ENCODE data around the gene FPR3. TPM values are rescaled to one million over a fixed set of nuclear protein-coding genes. Genes with fewer than 3 reads are reported as not detected.

FPR3 gene
- total RNA-seq, 1 donor from 2014 or later, result not detected

GRCh38 chr19:51789061-51789795 lies 5.7 kb upstream of the FPR3 start:
- DNase-seq (ENCODE audit: low read depth), result no peak
- Histone ChIP-seq H3K4me2 (ENCODE audit: low read length) (no peak overlapping the region), H3K4me1 (ENCODE audit: insufficient read depth, low read length) (no peaks in the 10 kb centered on the region), H3K79me2 (ENCODE audit: insufficient read depth, low read length) (no peaks in the 10 kb centered on the region), H3K9me3 (ENCODE audit: insufficient read depth, low read depth, low read length) (peaks cover 3% of the 10 kb centered on the region), H2AFZ (ENCODE audit: low read depth, low read length) (no peak overlapping the region), H3K4me3 (ENCODE audit: insufficient read depth, low read depth, low read length) (no peak overlapping the region), H3K9ac (ENCODE audit: low read length) (no peak overlapping the region), H3K36me3 (ENCODE audit: insufficient read depth, low read length) (no peaks in the 10 kb centered on the region), H3K27ac (ENCODE audit: low read depth, low read length) (peak overlapping the region; percentile 11), H3K27me3 (ENCODE audit: insufficient read depth, low read length) (no peaks in the 10 kb centered on the region), H4K20me1 (ENCODE audit: insufficient read depth, low read length) (no peaks in the 10 kb centered on the region)
- TF ChIP-seq, protein P1, sequence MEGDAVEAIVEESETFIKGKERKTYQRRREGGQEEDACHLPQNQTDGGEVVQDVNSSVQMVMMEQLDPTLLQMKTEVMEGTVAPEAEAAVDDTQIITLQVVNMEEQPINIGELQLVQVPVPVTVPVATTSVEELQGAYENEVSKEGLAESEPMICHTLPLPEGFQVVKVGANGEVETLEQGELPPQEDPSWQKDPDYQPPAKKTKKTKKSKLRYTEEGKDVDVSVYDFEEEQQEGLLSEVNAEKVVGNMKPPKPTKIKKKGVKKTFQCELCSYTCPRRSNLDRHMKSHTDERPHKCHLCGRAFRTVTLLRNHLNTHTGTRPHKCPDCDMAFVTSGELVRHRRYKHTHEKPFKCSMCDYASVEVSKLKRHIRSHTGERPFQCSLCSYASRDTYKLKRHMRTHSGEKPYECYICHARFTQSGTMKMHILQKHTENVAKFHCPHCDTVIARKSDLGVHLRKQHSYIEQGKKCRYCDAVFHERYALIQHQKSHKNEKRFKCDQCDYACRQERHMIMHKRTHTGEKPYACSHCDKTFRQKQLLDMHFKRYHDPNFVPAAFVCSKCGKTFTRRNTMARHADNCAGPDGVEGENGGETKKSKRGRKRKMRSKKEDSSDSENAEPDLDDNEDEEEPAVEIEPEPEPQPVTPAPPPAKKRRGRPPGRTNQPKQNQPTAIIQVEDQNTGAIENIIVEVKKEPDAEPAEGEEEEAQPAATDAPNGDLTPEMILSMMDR (IDR thresholded peaks at IDR 0.05; ENCODE audit: insufficient read depth, low read depth, low read length), result no peak
- TF ChIP-seq EZH2 (IDR thresholded peaks at IDR 0.05; ENCODE audit: insufficient read depth, low read length), result no peak
- Mint-ChIP-seq H3K4me3 (ENCODE audit: unreplicated experiment) (no peak overlapping the region), H3K36me3 (ENCODE audit: low read depth, unreplicated experiment) (no peaks in the 10 kb centered on the region), H3K27me3 (ENCODE audit: low read depth, unreplicated experiment) (no peaks in the 10 kb centered on the region), H3K27ac (ENCODE audit: unreplicated experiment) (no peak overlapping the region), H3K9me3 (ENCODE audit: unreplicated experiment) (peaks cover 11% of the 10 kb centered on the region), H3K4me1 (ENCODE audit: low read depth, unreplicated experiment) (no peaks in the 10 kb centered on the region)
- FAIRE-seq, result peak; percentile 26

DNA sequence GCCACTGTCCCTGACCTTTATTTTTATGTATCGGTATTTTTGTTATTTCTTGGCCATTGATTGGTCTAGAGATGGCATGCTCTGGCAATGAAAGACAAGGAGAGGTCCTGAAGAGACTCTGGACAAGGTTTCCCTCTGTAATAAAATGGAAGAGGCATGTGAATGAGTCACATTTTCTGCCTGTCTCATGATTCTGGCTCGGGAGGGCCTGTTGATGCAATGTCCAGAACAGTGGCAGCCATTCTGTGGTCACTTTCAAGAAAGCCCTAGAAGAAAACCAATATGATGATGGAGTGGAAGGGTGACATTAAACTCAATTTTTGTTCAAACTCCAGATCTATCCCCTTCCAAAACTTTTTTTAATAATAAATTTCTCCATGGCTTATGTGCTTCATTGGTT lies 2.0 kb upstream of the FPR3 start:
- no peaks in the 10 kb centered on the region for H3K27me3 Mint-ChIP-seq (ENCODE audit: low read depth, unreplicated experiment)
- no peak overlapping the region for H3K27ac Mint-ChIP-seq (ENCODE audit: unreplicated experiment)
- FAIRE-seq (no peak), DNase-seq (ENCODE audit: low read depth) (no peak)
- Histone ChIP-seq H2AFZ (ENCODE audit: low read depth, low read length) (no peak overlapping the region), H3K4me3 (ENCODE audit: insufficient read depth, low read depth, low read length) (no peak overlapping the region), H3K9me3 (ENCODE audit: insufficient read depth, low read depth, low read length) (peaks cover 3% of the 10 kb centered on the region), H3K36me3 (ENCODE audit: insufficient read depth, low read length) (no peaks in the 10 kb centered on the region), H3K27ac (ENCODE audit: low read depth, low read length) (no peak overlapping the region), H3K9ac (ENCODE audit: low read length) (no peak overlapping the region), H3K4me1 (ENCODE audit: insufficient read depth, low read length) (no peaks in the 10 kb centered on the region), H3K79me2 (ENCODE audit: insufficient read depth, low read length) (no peaks in the 10 kb centered on the region), H3K27me3 (ENCODE audit: insufficient read depth, low read length) (no peaks in the 10 kb centered on the region), H3K4me2 (ENCODE audit: low read length) (no peak overlapping the region), H4K20me1 (ENCODE audit: insufficient read depth, low read length) (no peaks in the 10 kb centered on the region)
- H3K36me3 Mint-ChIP-seq (ENCODE audit: low read depth, unreplicated experiment), result no peaks in the 10 kb centered on the region
- TF ChIP-seq, protein P1 (IDR thresholded peaks at IDR 0.05; ENCODE audit: insufficient read depth, low read depth, low read length), result no peak
- H3K4me1 Mint-ChIP-seq (ENCODE audit: low read depth, unreplicated experiment), result no peaks in the 10 kb centered on the region
- no peak overlapping the region for H3K4me3 Mint-ChIP-seq (ENCODE audit: unreplicated experiment)
- H3K9me3 Mint-ChIP-seq (ENCODE audit: unreplicated experiment), result peaks cover 17% of the 10 kb centered on the region

DNA sequence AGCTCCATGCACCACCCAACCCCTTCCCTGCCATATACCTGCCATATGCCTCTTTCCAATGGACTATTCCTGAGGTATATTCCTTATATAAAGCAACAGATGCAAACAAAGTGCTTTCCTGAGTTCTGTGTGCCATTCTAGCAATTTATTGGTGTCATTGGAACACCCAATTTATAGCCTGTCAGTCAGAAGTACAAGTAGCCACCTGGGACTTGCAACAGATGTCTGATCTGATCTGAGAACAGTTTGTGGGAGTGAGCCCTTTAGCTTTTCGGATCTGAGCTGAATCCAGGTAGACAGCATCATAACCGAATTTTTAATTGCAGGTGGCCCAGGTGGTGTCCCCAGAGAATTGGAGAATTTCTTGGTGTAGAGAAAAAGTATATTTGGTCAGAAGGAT lies 963 bp upstream of the FPR3 start:
- Mint-ChIP-seq H3K36me3 (ENCODE audit: low read depth, unreplicated experiment) (no peaks in the 10 kb centered on the region), H3K27ac (ENCODE audit: unreplicated experiment) (no peak overlapping the region), H3K4me3 (ENCODE audit: unreplicated experiment) (no peak overlapping the region), H3K4me1 (ENCODE audit: low read depth, unreplicated experiment) (peaks cover under 1% of the 10 kb centered on the region), H3K9me3 (ENCODE audit: unreplicated experiment) (peaks cover 18% of the 10 kb centered on the region), H3K27me3 (ENCODE audit: low read depth, unreplicated experiment) (no peaks in the 10 kb centered on the region)
- H3K79me2 ChIP-seq (ENCODE audit: insufficient read depth, low read length), result no peaks in the 10 kb centered on the region
- no peak overlapping the region for H3K9ac ChIP-seq (ENCODE audit: low read length)
- H3K4me3 ChIP-seq (ENCODE audit: insufficient read depth, low read depth, low read length), result no peak overlapping the region
- H4K20me1 ChIP-seq (ENCODE audit: insufficient read depth, low read length), result no peaks in the 10 kb centered on the region
- FAIRE-seq, result no peak
- H2AFZ ChIP-seq (ENCODE audit: low read depth, low read length), result no peak overlapping the region
- H3K36me3 ChIP-seq (ENCODE audit: insufficient read depth, low read length), result no peaks in the 10 kb centered on the region
- H3K4me1 ChIP-seq (ENCODE audit: insufficient read depth, low read length), result peaks cover 2% of the 10 kb centered on the region
- DNase-seq (ENCODE audit: low read depth), result no peak
- no peak overlapping the region for H3K27ac ChIP-seq (ENCODE audit: low read depth, low read length)
- H3K27me3 ChIP-seq (ENCODE audit: insufficient read depth, low read length), result no peaks in the 10 kb centered on the region
- peaks cover 3% of the 10 kb centered on the region for H3K9me3 ChIP-seq (ENCODE audit: insufficient read depth, low read depth, low read length)
- TF ChIP-seq, protein P1 (IDR thresholded peaks at IDR 0.05; ENCODE audit: insufficient read depth, low read depth, low read length), result no peak
- TF ChIP-seq EZH2 (IDR thresholded peaks at IDR 0.05; ENCODE audit: insufficient read depth, low read length), result no peak
- H3K4me2 ChIP-seq (ENCODE audit: low read length), result no peak overlapping the region

All from astrocyte (in vitro differentiated cells and primary cell).